ENCODE measurements around the gene PDZD2.

DNA sequence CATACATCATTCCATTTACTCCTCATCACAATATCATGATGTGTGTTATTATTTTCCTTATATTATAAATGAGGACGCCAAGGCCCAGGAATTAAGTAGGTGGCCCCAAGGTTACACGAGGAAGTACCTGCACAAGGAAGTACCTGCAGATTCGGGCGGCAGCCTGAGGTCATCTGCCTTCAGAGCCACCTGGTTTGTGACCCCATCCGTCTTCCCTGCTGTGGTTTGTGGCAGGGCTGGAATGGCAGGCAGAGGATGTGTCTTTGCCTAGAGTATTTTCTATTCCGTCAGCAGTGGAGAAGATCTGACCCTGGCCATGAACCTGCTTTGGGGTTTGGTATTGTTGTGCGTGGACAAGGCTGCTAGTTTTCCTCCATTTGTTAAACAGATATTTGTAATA lies 59.7 kb downstream of the PDZD2 start:
- TF ChIP-seq, protein P1, sequence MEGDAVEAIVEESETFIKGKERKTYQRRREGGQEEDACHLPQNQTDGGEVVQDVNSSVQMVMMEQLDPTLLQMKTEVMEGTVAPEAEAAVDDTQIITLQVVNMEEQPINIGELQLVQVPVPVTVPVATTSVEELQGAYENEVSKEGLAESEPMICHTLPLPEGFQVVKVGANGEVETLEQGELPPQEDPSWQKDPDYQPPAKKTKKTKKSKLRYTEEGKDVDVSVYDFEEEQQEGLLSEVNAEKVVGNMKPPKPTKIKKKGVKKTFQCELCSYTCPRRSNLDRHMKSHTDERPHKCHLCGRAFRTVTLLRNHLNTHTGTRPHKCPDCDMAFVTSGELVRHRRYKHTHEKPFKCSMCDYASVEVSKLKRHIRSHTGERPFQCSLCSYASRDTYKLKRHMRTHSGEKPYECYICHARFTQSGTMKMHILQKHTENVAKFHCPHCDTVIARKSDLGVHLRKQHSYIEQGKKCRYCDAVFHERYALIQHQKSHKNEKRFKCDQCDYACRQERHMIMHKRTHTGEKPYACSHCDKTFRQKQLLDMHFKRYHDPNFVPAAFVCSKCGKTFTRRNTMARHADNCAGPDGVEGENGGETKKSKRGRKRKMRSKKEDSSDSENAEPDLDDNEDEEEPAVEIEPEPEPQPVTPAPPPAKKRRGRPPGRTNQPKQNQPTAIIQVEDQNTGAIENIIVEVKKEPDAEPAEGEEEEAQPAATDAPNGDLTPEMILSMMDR (IDR thresholded peaks at IDR 0.05), result no peak
- no peak for TF ChIP-seq POLR2A (IDR thresholded peaks at IDR 0.05)
